Endodermal cell (in vitro differentiated cells): ENCODE results near the gene PTPRS. TPM values are rescaled to one million over a fixed set of nuclear protein-coding genes. Genes with fewer than 3 reads are reported as not detected.

ENCODE experiments used
- DNase-seq: peaks from one replicate; pipeline ENCODE4 v3.0.0-alpha.2; 2017
- H3K27ac ChIP-seq: 2 replicates; pipeline ENCODE4 v1.5.1; 2013; ENCODE audit warnings: mild to moderate bottlenecking, low read depth, low read length, moderate library complexity
- H3K27me3 ChIP-seq: 2 replicates; pipeline ENCODE4 v1.6.1; 2013; ENCODE audit warnings: mild to moderate bottlenecking, low read length, moderate library complexity; ENCODE audit not compliant: insufficient read depth, control insufficient read depth, poor library complexity, severe bottlenecking
- H3K36me3 ChIP-seq: 2 replicates; pipeline ENCODE4 v1.7.0; 2013; ENCODE audit warnings: mild to moderate bottlenecking, low read length, moderate library complexity; ENCODE audit not compliant: control insufficient read depth, insufficient read depth
- H3K4me1 ChIP-seq: one replicate; pipeline ENCODE4 v1.7.0; 2013; ENCODE audit warnings: low read length; ENCODE audit not compliant: control insufficient read depth, insufficient read depth
- H3K4me3 ChIP-seq: 2 replicates; pipeline ENCODE4 v1.5.1; 2013; ENCODE audit warnings: mild to moderate bottlenecking, low read length, moderate library complexity
- H3K9ac ChIP-seq: 2 replicates; pipeline ENCODE4 v1.6.1; 2013; ENCODE audit warnings: mild to moderate bottlenecking, low read length, moderate library complexity; ENCODE audit not compliant: poor library complexity, severe bottlenecking; ENCODE audit errors: extremely low read depth
- H3K9me3 ChIP-seq: 2 replicates; pipeline ENCODE4 v1.6.1; 2013; ENCODE audit warnings: mild to moderate bottlenecking, low read length, moderate library complexity; ENCODE audit not compliant: control insufficient read depth
- H3K27ac Mint-ChIP-seq: 2 replicates; pipeline ENCODE4 v1.8.0; 2020; ENCODE audit warnings: mixed read lengths
- H3K27me3 Mint-ChIP-seq: 2 replicates; pipeline ENCODE4 v1.8.0; 2021; ENCODE audit warnings: mild to moderate bottlenecking, mixed read lengths; ENCODE audit not compliant: insufficient read depth
- H3K36me3 Mint-ChIP-seq: 2 replicates; pipeline ENCODE4 v1.8.0; 2020; ENCODE audit warnings: low read depth, mixed read lengths
- H3K4me1 Mint-ChIP-seq: 2 replicates; pipeline ENCODE4 v1.8.0; 2020; ENCODE audit warnings: mixed read lengths
- H3K4me3 Mint-ChIP-seq: 2 replicates; pipeline ENCODE4 v1.8.0; 2020; ENCODE audit warnings: mild to moderate bottlenecking, moderate library complexity, mixed read lengths
- H3K9me3 Mint-ChIP-seq: 2 replicates; pipeline ENCODE4 v1.8.0; 2020; ENCODE audit warnings: mild to moderate bottlenecking, mixed read lengths
- CTCF ChIP-seq: fragments of 200-600 bp; sonication (generic); conservative IDR thresholded peaks from 2 replicates; pipeline ENCODE4 v1.5.0; 2021; ENCODE audit warnings: antibody characterized with exemption, mild to moderate bottlenecking
- WGBS, 2 experiments: methylation state at CpG; one replicate each; pipeline versions ENCODE4 v1.1.5 to v1.1.7; 2013; ENCODE audit warnings: missing lambda C conversion rate in 2 of 2, mixed read lengths in 1 of 2; ENCODE audit not compliant: insufficient coverage in 1 of 2, insufficient read length in 1 of 2; 5-methylcytosine and 5-hydroxymethylcytosine counted together
- total RNA-seq, 2 donors: library from RNA; stranded (reverse); fragmentation: NEBNext Ultra II Directional in 1 of 2; extraction: Animal tissue kit (Norgen Biotek cat#: 25700) in 1 of 2; gene quantifications; 2 replicates in 1 of 2; 3 replicates in 1 of 2; pipeline ENCODE4 v1.2.1, GENCODE V29; 2021

PTPRS gene
- total RNA-seq, 2 donors from 2014 or later: 226 to 248 TPM

GRCh38 chr19:5339198-5339949 lies 1.2 kb downstream of the PTPRS start:
- 1% methylated on average over 7 to 38 of the region's 39 CpGs for WGBS, 2 experiments
- H3K27ac ChIP-seq: peak overlapping the region; percentile 93
- H3K4me3 Mint-ChIP-seq: peak overlapping the region; percentile 86
- H3K4me1 Mint-ChIP-seq: peaks cover 21% of the 10 kb centered on the region
- H3K27ac Mint-ChIP-seq: peak overlapping the region; percentile 90
- peak overlapping the region; percentile 84 for H3K9ac ChIP-seq
- H3K36me3 Mint-ChIP-seq: peaks cover 5% of the 10 kb centered on the region
- H3K4me3 ChIP-seq: peak overlapping the region; percentile 86
- H3K4me1 ChIP-seq: peaks cover 5% of the 10 kb centered on the region
- peaks cover 15% of the 10 kb centered on the region for H3K36me3 ChIP-seq
- H3K9me3 Mint-ChIP-seq: peaks cover 5% of the 10 kb centered on the region
- TF ChIP-seq CTCF: no peak
- no peaks in the 10 kb centered on the region for H3K9me3 ChIP-seq
- H3K27me3 ChIP-seq: peaks cover 11% of the 10 kb centered on the region
- peaks cover 27% of the 10 kb centered on the region for H3K27me3 Mint-ChIP-seq
- DNase-seq: no peak

- Mint-ChIP-seq H3K27me3 (peaks cover 27% of the 10 kb centered on the region), H3K27ac (peak overlapping the region; percentile 90), H3K4me1 (peaks cover 21% of the 10 kb centered on the region), H3K4me3 (peak overlapping the region; percentile 86), H3K36me3 (peaks cover 11% of the 10 kb centered on the region), H3K9me3 (peaks cover 5% of the 10 kb centered on the region)
- peak; percentile 82 for DNase-seq
- Histone ChIP-seq H3K9me3 (no peaks in the 10 kb centered on the region), H3K27me3 (peaks cover 11% of the 10 kb centered on the region), H3K4me3 (peak overlapping the region; percentile 86), H3K9ac (peak overlapping the region; percentile 84), H3K36me3 (peaks cover 21% of the 10 kb centered on the region), H3K27ac (peak overlapping the region; percentile 93), H3K4me1 (peaks cover 5% of the 10 kb centered on the region)
- no peak for TF ChIP-seq CTCF
- WGBS, 2 experiments: 5 to 8% methylated on average over 8 to 29 of the region's 29 CpGs
Observed at GRCh38 chr19:5338656-5339197, 1.9 kb downstream of the PTPRS start.

GRCh38 chr19:5337708-5338655 lies 2.6 kb downstream of the PTPRS start:
- Mint-ChIP-seq H3K4me3 (peak overlapping the region; percentile 86), H3K4me1 (peaks cover 21% of the 10 kb centered on the region), H3K27me3 (peaks cover 24% of the 10 kb centered on the region), H3K9me3 (peaks cover 5% of the 10 kb centered on the region), H3K27ac (no peak overlapping the region), H3K36me3 (peaks cover 15% of the 10 kb centered on the region)
- Histone ChIP-seq H3K9me3 (no peaks in the 10 kb centered on the region), H3K27me3 (peaks cover 11% of the 10 kb centered on the region), H3K9ac (no peak overlapping the region), H3K36me3 (peaks cover 25% of the 10 kb centered on the region), H3K27ac (peak overlapping the region; percentile 93), H3K4me1 (peaks cover 5% of the 10 kb centered on the region), H3K4me3 (peak overlapping the region; percentile 86)
- peak; percentile 55 for DNase-seq
- TF ChIP-seq CTCF: no peak
- 81 to 86% methylated on average over 22 to 34 of the region's 34 CpGs for WGBS, 2 experiments
